Subcutaneous adipose tissue (tissue), 4 donors: ENCODE measurements around the gene KHDRBS2. TPM values are rescaled to one million over a fixed set of nuclear protein-coding genes. Genes with fewer than 3 reads are reported as not detected.

Experiments used
- total RNA-seq, 4 donors: library from RNA; depleted of rRNA; stranded (reverse); fragments of >200 nt; gene quantifications; one replicate each; pipeline ENCODE4 v1.1.0, GENCODE V29; 2016
- TF ChIP-seq, protein P1 (sequence below): fragments of 450-650 bp; IDR thresholded peaks from one replicate; pipeline ENCODE4 v1.5.1; 2016; ENCODE audit warnings: low read depth, mild to moderate bottlenecking, control low read depth, antibody characterized with exemption, moderate library complexity

Gene KHDRBS2
- total RNA-seq, 4 donors from 2014 or later, result 0.34 to 0.44 TPM; not detected in 2

GRCh38 chr6:61751986-61752385 is 534.0 kb downstream of the KHDRBS2 start:
- TF ChIP-seq, protein P1, sequence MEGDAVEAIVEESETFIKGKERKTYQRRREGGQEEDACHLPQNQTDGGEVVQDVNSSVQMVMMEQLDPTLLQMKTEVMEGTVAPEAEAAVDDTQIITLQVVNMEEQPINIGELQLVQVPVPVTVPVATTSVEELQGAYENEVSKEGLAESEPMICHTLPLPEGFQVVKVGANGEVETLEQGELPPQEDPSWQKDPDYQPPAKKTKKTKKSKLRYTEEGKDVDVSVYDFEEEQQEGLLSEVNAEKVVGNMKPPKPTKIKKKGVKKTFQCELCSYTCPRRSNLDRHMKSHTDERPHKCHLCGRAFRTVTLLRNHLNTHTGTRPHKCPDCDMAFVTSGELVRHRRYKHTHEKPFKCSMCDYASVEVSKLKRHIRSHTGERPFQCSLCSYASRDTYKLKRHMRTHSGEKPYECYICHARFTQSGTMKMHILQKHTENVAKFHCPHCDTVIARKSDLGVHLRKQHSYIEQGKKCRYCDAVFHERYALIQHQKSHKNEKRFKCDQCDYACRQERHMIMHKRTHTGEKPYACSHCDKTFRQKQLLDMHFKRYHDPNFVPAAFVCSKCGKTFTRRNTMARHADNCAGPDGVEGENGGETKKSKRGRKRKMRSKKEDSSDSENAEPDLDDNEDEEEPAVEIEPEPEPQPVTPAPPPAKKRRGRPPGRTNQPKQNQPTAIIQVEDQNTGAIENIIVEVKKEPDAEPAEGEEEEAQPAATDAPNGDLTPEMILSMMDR, result no peak

DNA sequence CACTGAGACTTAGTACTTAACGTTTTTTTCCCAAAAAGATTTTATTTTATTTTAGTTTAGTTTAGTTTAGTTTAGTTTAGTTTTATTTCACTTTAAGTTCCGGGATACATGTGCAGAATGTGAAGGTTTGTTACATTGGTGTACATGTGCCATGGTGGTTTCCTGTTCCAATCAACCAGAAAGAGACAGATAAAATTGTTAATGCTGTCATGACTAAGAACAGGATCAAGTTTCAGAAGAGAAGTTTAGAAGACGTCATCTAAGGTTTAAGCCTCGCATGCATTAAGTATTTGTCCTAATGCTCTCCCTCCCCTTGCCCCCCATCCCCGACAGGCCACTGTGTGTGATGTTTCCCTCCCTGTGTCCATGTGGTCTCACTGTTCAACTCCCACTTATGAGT is 540.0 kb downstream of the KHDRBS2 start:
- TF ChIP-seq, protein P1, result no peak

- TF ChIP-seq, protein P1, result no peak
Measured at GRCh38 chr6:61711849-61712248, 574.2 kb downstream of the KHDRBS2 start.

GRCh38 chr6:61688165-61688564 is 597.9 kb downstream of the KHDRBS2 start:
- TF ChIP-seq, protein P1, result no peak

- TF ChIP-seq, protein P1, result no peak
Measured at GRCh38 chr6:61682562-61682961, 603.5 kb downstream of the KHDRBS2 start.

DNA sequence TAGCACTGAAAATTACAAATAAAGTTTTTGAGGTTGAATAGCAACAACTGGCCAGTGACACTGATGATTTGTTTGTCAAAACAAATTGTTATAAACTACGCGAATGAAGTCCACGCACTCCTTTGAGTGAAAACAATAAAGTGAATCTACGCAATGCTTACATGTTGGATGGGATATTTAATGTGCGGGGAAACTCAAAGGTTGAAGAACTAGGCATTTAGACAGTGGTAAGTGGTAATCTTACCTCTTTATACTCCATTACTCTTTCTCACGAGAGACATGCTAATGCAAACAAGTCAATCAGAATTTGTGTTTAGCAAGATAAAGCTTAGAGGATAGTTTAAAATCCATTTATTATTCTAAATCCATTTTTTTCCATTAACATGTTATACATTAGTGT is 606.4 kb downstream of the KHDRBS2 start:
- TF ChIP-seq, protein P1, result no peak

- TF ChIP-seq, protein P1, result no peak
Measured at GRCh38 chr6:61675734-61676133, 610.3 kb downstream of the KHDRBS2 start.
